HEK293 (cell line): ENCODE measurements around the gene C19orf25.
A peak's percentile ranks its signal among the peaks of the same experiment; 100 is the strongest.

Experiments
- CTCF ChIP-seq: fragments of 450-650 bp; formaldehyde crosslinking; IDR thresholded peaks from 2 replicates; pipeline ENCODE4 v1.5.1; 2016; ENCODE audit warnings: missing biosample characterization, missing genetic modification characterization
- EGR2 ChIP-seq: fragments of 450-650 bp; formaldehyde crosslinking; IDR thresholded peaks from 2 replicates; pipeline ENCODE4 v1.5.1; 2016; ENCODE audit warnings: low read depth, missing biosample characterization, missing genetic modification characterization
- GFI1B ChIP-seq: fragments of 450-650 bp; formaldehyde crosslinking; IDR thresholded peaks from 2 replicates; pipeline ENCODE4 v1.5.1; 2016; ENCODE audit warnings: missing biosample characterization, missing genetic modification characterization
- HOXD13 ChIP-seq: sonication (generic); formaldehyde crosslinking; IDR thresholded peaks from 2 replicates; pipeline ENCODE4 v1.8.0; 2022; ENCODE audit warnings: missing genetic modification reagents, borderline replicate concordance
- OVOL3 ChIP-seq: fragments of 450-650 bp; formaldehyde crosslinking; IDR thresholded peaks from 2 replicates; pipeline ENCODE4 v1.5.1; 2016; ENCODE audit warnings: missing biosample characterization, missing genetic modification characterization
- PRDM6 ChIP-seq: fragments of 450-650 bp; formaldehyde crosslinking; IDR thresholded peaks from 2 replicates; pipeline ENCODE4 v1.5.1; 2017; ENCODE audit warnings: missing biosample characterization, missing genetic modification characterization
- REPIN1 ChIP-seq: fragments of 450-650 bp; formaldehyde crosslinking; IDR thresholded peaks from 2 replicates; pipeline ENCODE4 v1.5.1; 2017; ENCODE audit warnings: missing biosample characterization, missing genetic modification characterization, low read depth
- ZBTB26 ChIP-seq: fragments of 450-650 bp; formaldehyde crosslinking; optimal IDR thresholded peaks from 2 replicates; pipeline ENCODE3; 2016; ENCODE audit warnings: missing biosample characterization, mild to moderate bottlenecking, missing genetic modification characterization
- ZEB2 ChIP-seq: fragments of 450-650 bp; formaldehyde crosslinking; IDR thresholded peaks from 2 replicates; pipeline ENCODE4 v1.5.1; 2016; ENCODE audit warnings: missing biosample characterization, missing genetic modification characterization
- ZNF133 ChIP-seq: fragments of 450-650 bp; formaldehyde crosslinking; IDR thresholded peaks from 2 replicates; pipeline ENCODE4 v1.5.1; 2016; ENCODE audit warnings: missing biosample characterization, missing genetic modification characterization
- ZNF146 ChIP-seq: fragments of 450-650 bp; formaldehyde crosslinking; IDR thresholded peaks from 2 replicates; pipeline ENCODE4 v1.5.1; 2016; ENCODE audit warnings: missing biosample characterization, missing genetic modification characterization
- ZNF211 ChIP-seq: fragments of 450-650 bp; formaldehyde crosslinking; IDR thresholded peaks from 2 replicates; pipeline ENCODE4 v1.5.1; 2016; ENCODE audit warnings: low read depth, missing biosample characterization, missing genetic modification characterization
- ZNF266 ChIP-seq: fragments of 450-650 bp; formaldehyde crosslinking; IDR thresholded peaks from 2 replicates; pipeline ENCODE4 v1.5.1; 2016; ENCODE audit warnings: missing biosample characterization, missing genetic modification characterization, low read depth
- ZNF274 ChIP-seq, 2 experiments: fragments of 200-500 bp in 1 of 2; fragments of 450-650 bp in 1 of 2; sonication (Bioruptor generic) in 1 of 2; formaldehyde crosslinking in 1 of 2; IDR thresholded peaks; 2 replicates each; pipeline versions ENCODE4 v1.5.1 to v1.6.1; 2014 to 2016; ENCODE audit warnings: borderline replicate concordance in 1 of 2, inconsistent platforms in 1 of 2, low read length in 1 of 2, missing biosample characterization in 1 of 2, missing genetic modification characterization in 1 of 2
- ZNF324 ChIP-seq: fragments of 450-650 bp; formaldehyde crosslinking; IDR thresholded peaks from 2 replicates; pipeline ENCODE4 v1.5.1; 2016; ENCODE audit warnings: missing biosample characterization, missing genetic modification characterization
- ZNF362 ChIP-seq: fragments of 450-650 bp; formaldehyde crosslinking; IDR thresholded peaks from 2 replicates; pipeline ENCODE4 v1.5.1; 2016; ENCODE audit warnings: missing biosample characterization, missing genetic modification characterization
- ZNF423 ChIP-seq: fragments of 450-650 bp; formaldehyde crosslinking; IDR thresholded peaks from 2 replicates; pipeline ENCODE4 v1.5.1; 2016; ENCODE audit warnings: missing biosample characterization, missing genetic modification characterization
- ZNF510 ChIP-seq: fragments of 450-650 bp; formaldehyde crosslinking; IDR thresholded peaks from 2 replicates; pipeline ENCODE4 v1.5.1; 2018; ENCODE audit warnings: mild to moderate bottlenecking, missing genetic modification characterization, missing biosample characterization; ENCODE audit not compliant: insufficient replicate concordance
- ZNF555 ChIP-seq: fragments of 450-650 bp; formaldehyde crosslinking; conservative IDR thresholded peaks from 2 replicates; pipeline ENCODE4 v1.5.1; 2017; ENCODE audit warnings: missing biosample characterization, mild to moderate bottlenecking, missing genetic modification characterization, inconsistent platforms
- ZNF571 ChIP-seq: fragments of 450-650 bp; formaldehyde crosslinking; IDR thresholded peaks from 2 replicates; pipeline ENCODE4 v1.5.0; 2017; ENCODE audit warnings: missing biosample characterization, missing genetic modification characterization
- ZNF585B ChIP-seq: fragments of 450-650 bp; formaldehyde crosslinking; IDR thresholded peaks from 2 replicates; pipeline ENCODE4 v1.5.1; 2016; ENCODE audit warnings: missing biosample characterization, missing genetic modification characterization
- ZNF654 ChIP-seq: fragments of 450-650 bp; formaldehyde crosslinking; IDR thresholded peaks from 2 replicates; pipeline ENCODE4 v1.5.1; 2016; ENCODE audit warnings: low read depth, missing biosample characterization, missing genetic modification characterization
- ZNF791 ChIP-seq: fragments of 450-650 bp; formaldehyde crosslinking; IDR thresholded peaks from 2 replicates; pipeline ENCODE4 v1.5.1; 2016; ENCODE audit warnings: missing biosample characterization, missing genetic modification characterization
- ZSCAN4 ChIP-seq: fragments of 450-650 bp; formaldehyde crosslinking; IDR thresholded peaks from 2 replicates; pipeline ENCODE4 v1.5.1; 2017; ENCODE audit warnings: missing biosample characterization, missing genetic modification characterization
- TF ChIP-seq, protein P1 (sequence below): fragments of 450-650 bp; formaldehyde crosslinking; IDR thresholded peaks from 2 replicates; pipeline ENCODE4 v1.5.1; 2016; ENCODE audit warnings: missing biosample characterization, missing genetic modification characterization
- TF ChIP-seq, protein P2 (sequence below): fragments of 450-650 bp; formaldehyde crosslinking; IDR thresholded peaks from 2 replicates; pipeline ENCODE4 v1.5.1; 2016; ENCODE audit warnings: missing biosample characterization, missing genetic modification characterization

C19orf25 gene

DNA sequence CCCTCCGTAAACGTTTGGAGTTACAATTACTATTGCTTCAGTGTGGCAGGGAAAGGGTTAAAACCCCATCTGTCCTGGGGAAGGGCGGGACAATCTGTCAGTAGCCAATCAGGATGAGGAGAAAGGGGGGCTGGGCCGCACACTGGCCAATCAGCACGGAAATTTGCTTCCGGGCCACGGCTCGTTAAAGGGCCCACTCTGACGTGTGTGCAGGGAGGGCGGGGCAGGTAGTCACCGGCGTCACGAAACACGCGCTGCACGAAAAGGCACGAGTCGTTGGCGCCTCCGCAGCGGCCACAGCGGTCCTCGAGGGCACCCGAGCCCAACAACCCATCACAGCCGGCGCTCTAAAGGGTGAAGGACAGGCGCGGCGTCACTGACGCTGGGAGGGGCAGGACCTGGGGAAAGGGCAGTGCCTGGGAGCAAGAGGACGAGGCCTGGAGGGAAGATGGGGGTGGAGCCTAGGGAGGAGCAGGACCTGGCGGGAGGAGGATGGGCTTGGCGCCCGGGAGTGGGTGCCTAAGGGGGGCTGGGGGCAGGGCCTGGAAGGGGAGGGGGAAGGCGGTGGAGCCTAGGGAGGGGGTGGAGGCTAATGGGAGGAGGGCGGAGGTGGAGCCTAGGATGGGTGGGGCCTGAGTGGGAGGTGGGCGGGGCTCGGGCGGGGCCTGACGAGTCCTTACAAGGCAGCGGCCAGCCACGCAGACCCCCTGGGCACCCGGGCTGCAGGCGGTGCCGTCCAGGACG, 28.9 kb upstream of the C19orf25 start (continued):
- TF ChIP-seq ZNF571 (tag by site-specific recombination) (no peak), ZNF274 (IDR thresholded peaks at IDR 0.05; ENCODE audit: low read length) (no peak), ZNF274 (tag by site-specific recombination; IDR thresholded peaks at IDR 0.05; ENCODE audit: borderline replicate concordance) (no peak), ZBTB26 (tag by site-specific recombination) (peak; percentile 69), ZNF266 (tag by site-specific recombination) (no peak), PRDM6 (tag by site-specific recombination) (no peak), CTCF (tag by site-specific recombination) (no peak), ZNF555 (tag by site-specific recombination) (no peak), ZNF146 (no peak), ZNF510 (tag by site-specific recombination) (no peak), ZNF585B (tag by site-specific recombination) (no peak), ZNF791 (no peak), ZNF423 (tag by site-specific recombination) (no peak), ZNF654 (tag by site-specific recombination) (no peak), ZNF324 (tag by site-specific recombination) (no peak), HOXD13 (CRISPR knock-in tag) (peak; percentile 83; the same call in 1 of the 2 replicates), ZNF362 (no peak), ZNF133 (tag by site-specific recombination) (no peak), OVOL3 (no peak), ZSCAN4 (no peak), EGR2 (tag by site-specific recombination) (no peak), ZEB2 (peak; percentile 52; the same call in 1 of the 2 replicates), ZNF211 (no peak), GFI1B (tag by site-specific recombination) (no peak), REPIN1 (tag by site-specific recombination) (no peak)
- TF ChIP-seq, protein P1, sequence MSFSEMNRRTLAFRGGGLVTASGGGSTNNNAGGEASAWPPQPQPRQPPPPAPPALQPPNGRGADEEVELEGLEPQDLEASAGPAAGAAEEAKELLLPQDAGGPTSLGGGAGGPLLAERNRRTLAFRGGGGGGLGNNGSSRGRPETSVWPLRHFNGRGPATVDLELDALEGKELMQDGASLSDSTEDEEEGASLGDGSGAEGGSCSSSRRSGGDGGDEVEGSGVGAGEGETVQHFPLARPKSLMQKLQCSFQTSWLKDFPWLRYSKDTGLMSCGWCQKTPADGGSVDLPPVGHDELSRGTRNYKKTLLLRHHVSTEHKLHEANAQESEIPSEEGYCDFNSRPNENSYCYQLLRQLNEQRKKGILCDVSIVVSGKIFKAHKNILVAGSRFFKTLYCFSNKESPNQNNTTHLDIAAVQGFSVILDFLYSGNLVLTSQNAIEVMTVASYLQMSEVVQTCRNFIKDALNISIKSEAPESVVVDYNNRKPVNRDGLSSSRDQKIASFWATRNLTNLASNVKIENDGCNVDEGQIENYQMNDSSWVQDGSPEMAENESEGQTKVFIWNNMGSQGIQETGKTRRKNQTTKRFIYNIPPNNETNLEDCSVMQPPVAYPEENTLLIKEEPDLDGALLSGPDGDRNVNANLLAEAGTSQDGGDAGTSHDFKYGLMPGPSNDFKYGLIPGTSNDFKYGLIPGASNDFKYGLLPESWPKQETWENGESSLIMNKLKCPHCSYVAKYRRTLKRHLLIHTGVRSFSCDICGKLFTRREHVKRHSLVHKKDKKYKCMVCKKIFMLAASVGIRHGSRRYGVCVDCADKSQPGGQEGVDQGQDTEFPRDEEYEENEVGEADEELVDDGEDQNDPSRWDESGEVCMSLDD (tag by site-specific recombination) = peak; percentile 75; the same call in 1 of the 2 replicates
- TF ChIP-seq, protein P2, sequence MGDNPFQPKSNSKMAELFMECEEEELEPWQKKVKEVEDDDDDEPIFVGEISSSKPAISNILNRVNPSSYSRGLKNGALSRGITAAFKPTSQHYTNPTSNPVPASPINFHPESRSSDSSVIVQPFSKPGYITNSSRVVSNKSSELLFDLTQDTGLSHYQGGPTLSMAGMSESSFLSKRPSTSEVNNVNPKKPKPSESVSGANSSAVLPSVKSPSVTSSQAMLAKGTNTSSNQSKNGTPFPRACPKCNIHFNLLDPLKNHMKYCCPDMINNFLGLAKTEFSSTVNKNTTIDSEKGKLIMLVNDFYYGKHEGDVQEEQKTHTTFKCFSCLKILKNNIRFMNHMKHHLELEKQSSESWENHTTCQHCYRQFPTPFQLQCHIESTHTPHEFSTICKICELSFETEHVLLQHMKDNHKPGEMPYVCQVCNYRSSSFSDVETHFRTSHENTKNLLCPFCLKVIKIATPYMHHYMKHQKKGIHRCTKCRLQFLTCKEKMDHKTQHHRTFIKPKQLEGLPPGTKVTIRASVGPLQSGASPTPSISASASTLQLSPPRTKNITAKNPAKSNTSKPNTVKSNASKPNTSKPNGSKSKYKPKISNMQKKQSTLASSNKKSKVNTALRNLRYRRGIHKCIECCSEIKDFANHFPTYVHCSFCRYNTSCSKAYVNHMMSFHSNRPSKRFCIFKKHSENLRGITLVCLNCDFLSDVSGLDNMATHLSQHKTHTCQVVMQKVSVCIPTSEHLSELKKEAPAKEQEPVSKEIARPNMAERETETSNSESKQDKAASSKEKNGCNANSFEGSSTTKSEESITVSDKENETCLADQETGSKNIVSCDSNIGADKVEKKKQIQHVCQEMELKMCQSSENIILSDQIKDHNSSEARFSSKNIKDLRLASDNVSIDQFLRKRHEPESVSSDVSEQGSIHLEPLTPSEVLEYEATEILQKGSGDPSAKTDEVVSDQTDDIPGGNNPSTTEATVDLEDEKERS (tag by site-specific recombination) = no peak
